GM18907 (cell line): ENCODE results near the gene ARFGEF3.
A peak's percentile ranks its signal among the peaks of the same experiment; 100 is the strongest.
"Not testable (repeated sequence)": the region's sequence is repeated elsewhere in the genome, so short reads cannot be mapped to it uniquely, and the experiment has no call there.

Experiments
- ATAC-seq: cut with Tn5 transposase; IDR thresholded peaks from one replicate; pipeline ENCODE4 v1.9.1; 2021; ENCODE audit warnings: mild to moderate bottlenecking, moderate library complexity; ENCODE audit not compliant: unreplicated experiment

ARFGEF3 gene

DNA sequence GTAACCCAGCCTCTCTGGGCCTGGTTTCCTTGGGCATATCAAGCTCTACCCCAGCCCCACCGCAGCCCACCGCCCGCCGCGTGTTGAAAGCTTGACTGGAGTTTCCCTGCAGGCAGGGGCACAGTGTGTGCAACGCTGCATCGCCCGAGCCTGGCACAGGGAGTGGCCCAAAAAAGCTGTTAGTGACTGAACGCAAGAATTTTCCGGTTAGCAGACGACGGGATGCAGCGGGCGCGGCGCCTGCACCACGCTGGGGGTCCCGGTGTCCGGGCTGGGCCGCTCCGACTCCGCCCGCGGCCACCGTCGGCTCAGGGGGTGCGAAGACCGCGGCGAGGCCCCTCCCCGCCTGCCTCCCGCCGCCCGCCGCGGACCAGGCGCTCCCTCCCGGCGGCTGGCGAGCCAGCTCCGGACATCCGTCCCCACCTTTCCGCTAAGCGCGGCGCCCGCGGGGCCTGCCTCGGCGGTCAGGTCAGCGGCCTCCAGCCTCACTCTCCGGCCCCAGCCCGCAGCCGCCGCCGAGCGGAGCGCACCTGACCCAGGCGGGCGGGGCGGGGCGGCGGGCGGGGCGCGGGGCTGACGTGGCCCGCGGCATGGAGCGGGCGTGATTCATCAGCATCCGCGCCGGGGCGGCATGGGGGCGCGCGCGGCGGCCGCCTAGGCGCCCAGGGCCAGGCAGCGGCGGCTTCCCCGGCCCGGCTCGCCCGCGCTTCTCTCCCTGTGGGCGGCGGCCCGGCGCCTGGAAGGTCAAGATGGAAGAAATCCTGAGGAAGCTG, at the start of gene ARFGEF3:
ARFGEF3 (plus strand) TSS at position 602 of the 773 bp plus-strand sequence; CDS start at position 750, 148 bp downstream.
- ATAC-seq: peak; percentile 72

DNA sequence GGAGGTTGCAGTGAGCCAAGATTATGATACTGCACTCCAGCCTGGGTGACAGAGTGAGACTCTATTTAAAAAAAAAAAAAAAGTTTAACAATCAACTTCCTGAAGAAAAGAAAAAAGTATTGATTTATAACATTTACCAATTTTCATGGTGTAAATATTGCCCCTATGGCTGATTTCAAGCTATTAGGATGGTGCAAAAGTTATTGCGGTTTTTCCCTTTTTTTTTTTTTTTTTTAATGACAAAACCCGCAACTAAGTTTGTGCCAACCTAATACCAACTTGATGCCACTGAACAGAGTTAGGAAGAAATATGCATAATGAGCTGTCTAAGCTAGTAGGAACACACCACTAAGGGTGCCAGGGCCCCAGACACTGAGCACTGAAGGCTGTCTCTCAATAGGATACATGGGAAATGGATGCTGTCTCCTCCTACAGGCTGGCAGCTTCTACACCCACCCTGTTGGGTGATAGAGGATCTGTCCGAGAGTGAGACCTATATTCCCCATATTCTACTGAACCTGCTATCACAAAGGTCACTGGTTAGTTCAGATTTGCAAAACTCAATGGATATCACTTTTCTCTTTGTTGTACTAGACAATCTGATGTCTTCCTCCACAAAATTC, 48.0 kb upstream of the ARFGEF3 start:
- ATAC-seq: no peak

DNA sequence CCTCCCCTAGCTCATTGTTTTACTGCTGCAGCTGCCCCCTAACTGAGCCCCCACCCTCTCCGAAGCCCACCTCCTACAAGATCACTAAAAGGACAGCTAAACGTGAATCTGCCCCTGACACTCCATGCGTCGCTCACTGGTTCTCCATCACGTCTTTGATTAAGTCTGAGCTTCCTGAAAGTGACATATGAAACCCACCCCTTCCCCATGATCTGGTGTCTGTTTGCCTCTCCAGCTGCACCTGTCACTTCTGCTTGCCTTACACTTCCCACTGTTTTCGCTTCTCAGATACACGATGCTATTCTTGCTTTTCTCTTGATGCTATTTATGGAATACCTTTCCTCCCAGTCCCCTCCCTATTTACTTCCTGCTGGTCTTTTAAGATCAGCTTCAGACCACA, 46.5 kb upstream of the ARFGEF3 start:
- no peak for ATAC-seq

- ATAC-seq: peak; percentile 71
These were observed 45.7 kb upstream of the ARFGEF3 start for GRCh38 chr6:138115877-138116660.

DNA sequence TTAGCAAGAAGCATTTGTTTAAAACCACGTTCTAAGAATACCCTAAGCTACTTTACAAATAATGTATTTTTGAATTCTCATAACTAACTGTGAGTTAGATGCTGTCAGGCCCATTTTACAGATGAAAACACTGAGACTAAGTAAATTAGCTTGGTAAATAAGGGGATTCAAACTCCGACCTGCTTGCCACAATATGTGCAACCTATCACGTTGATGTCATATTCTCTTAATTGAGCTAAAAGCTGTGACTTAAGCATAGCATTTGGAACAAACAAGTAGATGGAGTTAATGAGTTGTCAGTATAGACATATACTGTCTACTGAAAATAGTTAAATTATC, 45.1 kb upstream of the ARFGEF3 start:
- no peak for ATAC-seq

DNA sequence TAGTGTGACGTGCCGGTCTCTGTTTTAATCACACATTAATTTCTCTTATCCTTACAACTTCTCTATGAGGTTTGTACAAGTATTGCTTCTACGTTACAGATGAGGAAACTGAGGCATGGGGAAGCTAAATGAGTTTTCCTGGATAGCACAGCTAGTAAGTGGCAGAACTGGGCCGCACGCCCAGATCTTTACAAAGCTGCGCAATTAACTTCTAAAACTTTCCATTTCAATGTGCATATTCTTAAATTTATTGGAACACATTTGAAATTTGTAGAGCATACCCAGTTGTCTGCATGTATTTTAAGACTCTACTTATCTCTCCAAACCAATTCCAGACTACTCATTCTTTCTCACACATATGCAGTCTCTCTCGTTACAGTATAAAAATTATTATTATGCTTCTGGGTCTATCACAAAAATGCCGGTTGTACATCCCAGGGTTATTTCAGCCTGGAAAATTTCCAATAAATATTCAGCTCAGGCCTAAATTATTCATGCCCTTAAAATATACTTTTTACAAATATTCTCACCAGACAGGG, 44.3 kb upstream of the ARFGEF3 start:
- no peak for ATAC-seq

GRCh38 chr6:138119229-138119628, 42.5 kb upstream of the ARFGEF3 start:
- ATAC-seq: not testable (repeated sequence)

GRCh38 chr6:138119976-138120375, 41.8 kb upstream of the ARFGEF3 start:
- no peak for ATAC-seq

DNA sequence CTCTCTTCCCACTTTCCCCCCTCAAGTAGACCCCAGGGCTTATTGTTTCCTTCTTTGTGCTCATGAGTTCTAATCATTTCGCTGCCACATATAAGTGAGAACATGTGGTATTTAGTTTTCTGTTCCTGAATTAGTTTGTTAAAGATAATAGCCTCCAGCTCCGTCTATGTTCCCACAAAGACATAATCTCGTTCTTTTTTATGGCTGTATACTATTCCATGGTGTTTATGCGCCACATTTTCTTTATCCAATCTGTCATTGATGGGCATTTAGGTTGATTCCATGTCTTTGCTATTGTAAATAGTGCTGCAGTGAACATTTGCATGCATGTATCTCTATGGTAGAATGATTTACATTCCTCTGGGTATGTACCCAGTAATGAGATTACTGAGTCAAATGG, 37.6 kb upstream of the ARFGEF3 start:
- no peak for ATAC-seq

DNA sequence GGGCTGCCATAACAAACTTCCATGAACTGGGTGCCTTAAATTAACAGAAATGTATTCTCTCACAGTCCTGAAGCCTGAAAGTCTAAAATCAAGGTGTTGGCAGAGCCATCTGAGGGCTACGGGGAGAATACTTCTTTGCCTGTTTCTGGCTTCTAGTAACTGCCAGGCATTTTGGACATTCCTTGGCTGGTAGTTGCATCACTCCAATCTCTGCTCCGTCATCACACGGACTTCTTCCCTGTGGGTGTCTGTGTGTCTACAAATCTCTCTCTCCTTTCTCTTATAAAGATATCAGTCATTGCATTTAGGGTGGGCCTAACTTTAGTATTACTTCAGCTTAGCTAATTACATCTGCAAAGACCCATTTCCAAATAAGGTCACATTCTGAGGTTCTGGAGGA, 33.6 kb upstream of the ARFGEF3 start:
- ATAC-seq: no peak

DNA sequence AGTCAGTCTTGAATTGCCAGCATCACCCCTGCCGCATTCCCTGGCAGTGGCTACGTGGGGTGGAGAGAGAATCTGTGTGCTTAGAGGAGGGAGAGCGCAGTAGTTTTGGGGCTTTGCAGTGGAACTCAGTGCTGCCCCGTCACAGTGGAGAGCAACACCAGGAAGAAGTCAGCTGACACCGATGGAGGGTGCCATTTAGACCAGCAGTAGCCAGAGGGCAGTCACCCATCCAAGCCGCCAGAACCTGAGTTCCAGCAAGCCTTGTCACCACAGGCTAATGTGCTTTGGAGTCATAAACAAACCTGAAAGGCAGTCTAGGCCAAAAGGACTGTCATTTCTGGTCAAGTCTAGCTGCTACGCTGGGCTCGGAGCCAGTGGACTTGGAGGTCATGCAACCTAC, 32.5 kb upstream of the ARFGEF3 start:
- no peak for ATAC-seq

- ATAC-seq: no peak
These were observed 18.9 kb upstream of the ARFGEF3 start for GRCh38 chr6:138142806-138143205.

GRCh38 chr6:138145402-138145801, 16.3 kb upstream of the ARFGEF3 start:
- peak; percentile 71 for ATAC-seq

DNA sequence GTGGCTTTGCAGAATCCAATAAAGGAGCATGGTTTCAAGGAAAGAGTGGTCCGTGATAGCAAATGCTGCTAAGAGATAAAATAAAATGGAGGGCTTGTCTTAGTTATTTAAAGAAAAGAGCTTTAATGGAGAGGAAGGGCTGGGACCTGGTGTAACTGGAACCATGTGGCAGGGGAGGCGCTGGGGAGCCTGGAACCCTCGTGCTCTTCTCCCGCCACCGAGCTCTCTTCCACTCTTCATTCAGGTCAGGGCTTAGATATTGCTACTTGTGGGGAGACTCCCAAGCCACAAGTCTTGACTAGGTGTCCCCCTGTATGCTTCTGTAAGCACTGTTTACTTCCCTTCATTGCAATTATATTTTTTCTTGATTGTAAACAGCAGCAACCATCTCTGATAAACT, 15.2 kb upstream of the ARFGEF3 start:
- ATAC-seq: no peak

GRCh38 chr6:138155443-138155842, 6.3 kb upstream of the ARFGEF3 start:
- no peak for ATAC-seq

- no peak for ATAC-seq
These were observed 3.6 kb upstream of the ARFGEF3 start for GRCh38 chr6:138157986-138158638.

DNA sequence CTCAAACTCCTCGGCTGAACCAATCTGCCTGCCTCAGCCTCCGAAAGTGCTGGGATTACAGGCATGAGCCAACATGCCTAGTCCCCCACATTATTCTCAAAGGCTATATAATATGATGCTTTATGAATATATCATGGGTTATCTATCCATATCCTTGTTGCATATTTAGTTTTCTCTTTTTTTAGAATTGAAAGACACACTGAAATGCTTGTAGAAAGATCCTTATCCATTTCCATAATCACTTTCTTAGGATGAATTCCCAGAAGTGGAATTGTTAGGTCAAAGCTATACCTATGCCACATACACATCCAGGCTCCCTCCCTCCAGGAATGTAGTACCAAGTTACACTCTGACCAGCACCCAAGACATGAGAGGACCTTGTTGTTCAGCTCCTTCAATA, 2.5 kb upstream of the ARFGEF3 start:
- ATAC-seq: no peak

- no peak for ATAC-seq
These were observed 1.2 kb upstream of the ARFGEF3 start for GRCh38 chr6:138160329-138161087.

GRCh38 chr6:138161088-138161337, 726 bp upstream of the ARFGEF3 start:
- ATAC-seq: no peak

DNA sequence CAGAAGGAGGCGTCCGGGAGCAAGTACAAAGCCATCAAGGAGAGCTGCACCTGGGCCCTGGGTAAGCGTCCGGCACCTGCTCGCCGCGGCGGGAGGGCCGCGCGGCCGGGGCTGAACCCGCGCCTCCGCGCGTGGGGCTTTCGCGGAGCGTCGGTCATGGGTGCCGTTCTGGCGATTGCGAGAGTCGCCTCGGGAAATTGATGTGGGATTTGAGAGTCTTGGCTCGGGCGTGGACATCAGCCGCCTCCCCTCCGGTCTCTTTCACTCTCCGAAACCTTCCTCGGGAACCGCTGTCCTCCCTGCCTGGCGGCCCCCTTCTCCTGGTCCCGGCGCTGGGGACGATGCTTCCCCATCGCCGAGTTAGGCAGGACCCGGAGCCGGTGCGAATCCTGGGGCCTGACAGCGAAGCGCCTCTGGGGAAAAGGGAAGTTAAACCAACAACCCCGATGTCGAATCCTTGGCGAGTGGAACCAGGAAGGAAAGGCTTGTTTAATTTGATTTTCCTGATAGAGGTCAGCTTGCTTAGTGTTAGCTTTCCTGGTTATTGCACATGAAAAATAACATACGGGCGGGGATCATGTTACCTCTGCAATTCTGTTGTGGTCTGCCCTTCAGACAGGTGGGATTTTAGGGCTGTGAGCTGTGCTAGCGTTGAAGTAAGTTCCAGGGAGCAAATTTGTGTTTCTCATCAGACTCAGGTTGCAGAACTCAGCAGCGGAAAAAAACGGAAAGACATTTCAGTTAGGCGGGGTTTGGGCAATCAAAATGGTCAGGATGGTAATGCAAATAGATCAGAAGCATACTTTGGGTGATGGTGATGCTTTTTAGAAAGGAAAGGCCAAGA, 594 bp downstream of the ARFGEF3 start:
- peak; percentile 48 for ATAC-seq
